Eye (tissue), 1 donor: Measurements from ENCODE around the gene NDNF.

Source experiments
- DNase-seq: peaks from one replicate; pipeline ENCODE4 v3.0.0-alpha.2; 2015

NDNF gene

GRCh38 chr4:121070696-121071639 lies 1.4 kb downstream of the NDNF start:
- peak; percentile 82 for DNase-seq

GRCh38 chr4:121070274-121070673 lies 2.1 kb downstream of the NDNF start:
- DNase-seq: peak; percentile 56

- no peak for DNase-seq
Measured at GRCh38 chr4:121069430-121069829, 2.9 kb downstream of the NDNF start.

- DNase-seq: no peak
Measured at GRCh38 chr4:121064482-121064881, 7.9 kb downstream of the NDNF start.

GRCh38 chr4:121062521-121062920 lies 9.8 kb downstream of the NDNF start:
- no peak for DNase-seq

GRCh38 chr4:121061861-121062260 lies 10.5 kb downstream of the NDNF start:
- no peak for DNase-seq

- DNase-seq: no peak
Measured at GRCh38 chr4:121061215-121061614, 11.1 kb downstream of the NDNF start.

- DNase-seq: no peak
Measured at GRCh38 chr4:121057466-121057922, 14.8 kb downstream of the NDNF start.

- no peak for DNase-seq
Measured at GRCh38 chr4:121056066-121056465, 16.3 kb downstream of the NDNF start.

- no peak for DNase-seq
Measured at GRCh38 chr4:121054373-121054772, 18.0 kb downstream of the NDNF start.

GRCh38 chr4:121053601-121054143 lies 18.7 kb downstream of the NDNF start:
- DNase-seq: no peak

GRCh38 chr4:121050300-121050699 lies 22.0 kb downstream of the NDNF start:
- DNase-seq: no peak

GRCh38 chr4:121049072-121049599 lies 23.2 kb downstream of the NDNF start:
- DNase-seq: no peak

GRCh38 chr4:121048165-121048564 lies 24.2 kb downstream of the NDNF start:
- no peak for DNase-seq

GRCh38 chr4:121041307-121042090 lies 30.8 kb downstream of the NDNF start:
- no peak for DNase-seq

- no peak for DNase-seq
Measured at GRCh38 chr4:121034017-121034416, 38.3 kb downstream of the NDNF start.

GRCh38 chr4:121030711-121031110 lies 41.6 kb downstream of the NDNF start:
- DNase-seq: no peak

GRCh38 chr4:121030131-121030530 lies 42.2 kb downstream of the NDNF start:
- DNase-seq: no peak

- DNase-seq: no peak
Measured at GRCh38 chr4:121026034-121026433, 46.3 kb downstream of the NDNF start.

GRCh38 chr4:121025540-121025939 lies 46.8 kb downstream of the NDNF start:
- no peak for DNase-seq

GRCh38 chr4:121018543-121018942 lies 53.8 kb downstream of the NDNF start:
- no peak for DNase-seq

- no peak for DNase-seq
Measured at GRCh38 chr4:121016611-121017010, 55.7 kb downstream of the NDNF start.

GRCh38 chr4:121015421-121015820 lies 56.9 kb downstream of the NDNF start:
- DNase-seq: no peak
